Lower leg skin (tissue), 4 donors: ENCODE measurements around the gene SCAMP5. TPM values are rescaled to one million over a fixed set of nuclear protein-coding genes. Genes with fewer than 3 reads are reported as not detected.

ENCODE experiments used
- DNase-seq, 2 donors: peaks; one replicate each; pipeline ENCODE4 v3.0.0-alpha.2; 2019; ENCODE audit warnings: low spot score in 2 of 2
- H3K4me3 ChIP-seq: fragments of 200-600 bp; sonication (generic); 2 replicates; pipeline ENCODE4 v1.5.1; 2017; ENCODE audit warnings: mild to moderate bottlenecking, low read depth; ENCODE audit not compliant: poor library complexity, severe bottlenecking
- POLR2A ChIP-seq, 2 donors: fragments of 450-650 bp; IDR thresholded peaks; one replicate each; pipeline ENCODE4 v1.6.1; 2016 to 2017; ENCODE audit warnings: antibody characterized with exemption in 2 of 2, mild to moderate bottlenecking in 1 of 2, moderate library complexity in 1 of 2
- WGBS, 2 donors: methylation state at CpG; one replicate each; pipeline ENCODE4 v1.1.5; 2018; 5-methylcytosine and 5-hydroxymethylcytosine counted together
- intact Hi-C: fragments of 100-400 bp; cut with DNase I; formaldehyde crosslinking; loops from one replicate; pipeline ENCODE4 v1.15.0; 2023; ENCODE audit warnings: low total_unique reads
- total RNA-seq, 4 donors: library from RNA; depleted of rRNA; stranded (reverse); fragments of >200 nt; gene quantifications; one replicate each; pipeline ENCODE4 v1.1.0, GENCODE V29; 2016
- TF ChIP-seq, protein P1 (sequence below), 3 donors: fragments of 450-650 bp; IDR thresholded peaks; one replicate each; pipeline ENCODE4 v1.5.1; 2016; ENCODE audit warnings: antibody characterized with exemption in 3 of 3, mild to moderate bottlenecking in 3 of 3, moderate library complexity in 2 of 3

SCAMP5 gene
- total RNA-seq, 4 donors from 2014 or later: 0.46 to 5.4 (median 1.2) TPM

DNA sequence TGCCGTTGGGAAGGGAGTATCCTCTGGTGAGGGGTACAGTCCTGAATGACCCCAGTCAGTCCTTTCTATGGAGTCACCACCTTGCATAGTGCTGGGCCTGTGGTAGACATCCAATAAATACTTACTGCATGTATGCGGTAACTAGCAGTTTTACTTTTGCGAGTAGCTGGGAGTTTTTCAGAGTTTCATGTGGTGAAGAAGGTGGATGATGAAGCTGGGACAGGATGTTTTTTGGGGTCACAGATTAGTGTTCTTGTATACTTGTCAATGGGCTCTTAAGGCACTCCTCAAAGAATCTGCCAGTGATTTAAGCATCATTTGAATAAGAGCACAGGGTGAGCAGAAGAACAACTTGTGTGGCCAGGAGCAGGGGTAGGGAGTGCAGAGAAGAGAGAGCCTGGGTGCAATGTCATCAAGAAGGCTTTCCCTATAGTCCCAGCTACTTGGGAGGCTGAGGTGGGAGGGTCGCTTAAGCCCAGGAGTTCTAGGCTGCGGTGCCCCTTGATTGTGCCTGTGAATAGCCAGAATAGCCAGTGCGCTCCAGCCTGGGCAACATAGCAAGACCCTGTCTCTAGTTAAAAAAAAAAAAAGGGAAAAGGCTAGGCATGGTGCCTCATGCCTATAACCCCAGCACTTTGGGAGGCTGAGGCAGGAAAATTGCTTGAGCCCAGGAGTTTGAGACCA, 50.1 kb downstream of the SCAMP5 start:
- H3K4me3 ChIP-seq: no peak overlapping the region
- TF ChIP-seq, protein P1, sequence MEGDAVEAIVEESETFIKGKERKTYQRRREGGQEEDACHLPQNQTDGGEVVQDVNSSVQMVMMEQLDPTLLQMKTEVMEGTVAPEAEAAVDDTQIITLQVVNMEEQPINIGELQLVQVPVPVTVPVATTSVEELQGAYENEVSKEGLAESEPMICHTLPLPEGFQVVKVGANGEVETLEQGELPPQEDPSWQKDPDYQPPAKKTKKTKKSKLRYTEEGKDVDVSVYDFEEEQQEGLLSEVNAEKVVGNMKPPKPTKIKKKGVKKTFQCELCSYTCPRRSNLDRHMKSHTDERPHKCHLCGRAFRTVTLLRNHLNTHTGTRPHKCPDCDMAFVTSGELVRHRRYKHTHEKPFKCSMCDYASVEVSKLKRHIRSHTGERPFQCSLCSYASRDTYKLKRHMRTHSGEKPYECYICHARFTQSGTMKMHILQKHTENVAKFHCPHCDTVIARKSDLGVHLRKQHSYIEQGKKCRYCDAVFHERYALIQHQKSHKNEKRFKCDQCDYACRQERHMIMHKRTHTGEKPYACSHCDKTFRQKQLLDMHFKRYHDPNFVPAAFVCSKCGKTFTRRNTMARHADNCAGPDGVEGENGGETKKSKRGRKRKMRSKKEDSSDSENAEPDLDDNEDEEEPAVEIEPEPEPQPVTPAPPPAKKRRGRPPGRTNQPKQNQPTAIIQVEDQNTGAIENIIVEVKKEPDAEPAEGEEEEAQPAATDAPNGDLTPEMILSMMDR (IDR thresholded peaks at IDR 0.05): no peak
- no peak for TF ChIP-seq POLR2A (IDR thresholded peaks at IDR 0.05)
- intact Hi-C loops: no loop called here
- DNase-seq: no peak
- 95% methylated on average over 6 of the region's 6 CpGs for WGBS, 2 donors

- no peak for DNase-seq
- 93 to 97% methylated on average over 3 to 10 of the region's 10 CpGs for WGBS, 2 donors
- H3K4me3 ChIP-seq: no peak overlapping the region
- TF ChIP-seq POLR2A (IDR thresholded peaks at IDR 0.05): no peak
- intact Hi-C loops: no loop called here
Observed at GRCh38 chr15:75048394-75048793, 53.0 kb downstream of the SCAMP5 start.

GRCh38 chr15:75049392-75049791, 54.0 kb downstream of the SCAMP5 start:
- WGBS, 2 donors: 54 to 58% methylated on average over 11 of the region's 11 CpGs
- TF ChIP-seq POLR2A (IDR thresholded peaks at IDR 0.05): no peak
- TF ChIP-seq, protein P1 (IDR thresholded peaks at IDR 0.05): no peak
- DNase-seq: no peak
- intact Hi-C loops: no loop called here
- no peak overlapping the region for H3K4me3 ChIP-seq

GRCh38 chr15:75050283-75050682, 54.9 kb downstream of the SCAMP5 start:
- no peak for DNase-seq
- no peak overlapping the region for H3K4me3 ChIP-seq
- TF ChIP-seq POLR2A (IDR thresholded peaks at IDR 0.05): no peak
- TF ChIP-seq, protein P1 (IDR thresholded peaks at IDR 0.05): no peak
- 92 to 100% methylated on average over 2 of the region's 2 CpGs for WGBS, 2 donors
- intact Hi-C loops: no loop called here

DNA sequence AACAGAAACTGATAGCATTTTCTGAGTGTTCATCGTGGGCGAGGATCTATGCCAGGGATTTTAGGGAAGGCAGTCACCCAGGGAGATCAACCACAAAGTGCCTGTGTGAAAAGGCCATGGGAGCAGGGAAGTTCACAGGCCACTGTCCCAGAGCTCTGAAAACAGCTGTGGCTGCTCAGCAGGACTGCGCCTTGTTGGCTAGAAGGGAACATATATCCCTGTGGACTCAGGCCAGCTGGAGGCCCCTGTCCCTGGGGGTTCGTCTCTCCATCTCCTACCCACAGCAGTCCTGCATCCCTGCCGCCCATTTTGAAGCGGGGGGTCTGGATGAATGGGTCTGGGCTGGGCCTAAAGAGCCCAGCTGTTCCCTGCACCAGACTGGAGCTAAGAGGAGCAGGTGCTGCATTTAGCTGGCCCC, 55.8 kb downstream of the SCAMP5 start:
- TF ChIP-seq POLR2A (IDR thresholded peaks at IDR 0.05): no peak
- TF ChIP-seq, protein P1 (IDR thresholded peaks at IDR 0.05): no peak
- no peak overlapping the region for H3K4me3 ChIP-seq
- 83 to 89% methylated on average over 6 of the region's 6 CpGs for WGBS, 2 donors
- DNase-seq: no peak
- intact Hi-C loops: no loop called here

DNA sequence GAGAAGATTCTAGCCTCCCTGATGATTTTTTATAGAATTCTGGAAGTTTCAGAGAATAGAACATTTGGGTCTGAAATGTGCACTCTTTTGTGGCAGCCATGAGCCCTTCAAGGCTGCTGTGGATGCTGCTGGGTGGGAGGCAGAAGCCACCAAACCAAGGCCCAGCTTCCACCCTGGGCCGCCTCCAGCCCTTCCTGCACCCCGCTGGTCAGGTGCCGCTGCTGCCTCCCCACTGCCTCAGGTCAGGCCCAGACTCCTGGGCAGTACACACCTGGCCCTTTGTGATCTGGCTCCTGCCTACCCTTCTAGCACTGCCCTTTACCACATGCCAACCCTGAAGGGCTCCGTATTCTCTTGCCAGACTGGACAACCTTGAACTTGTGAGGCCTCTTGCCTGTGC, 56.3 kb downstream of the SCAMP5 start:
- DNase-seq: no peak
- WGBS, 2 donors: 81 to 94% methylated on average over 4 of the region's 4 CpGs
- no peak for TF ChIP-seq POLR2A (IDR thresholded peaks at IDR 0.05)
- TF ChIP-seq, protein P1 (IDR thresholded peaks at IDR 0.05): no peak
- H3K4me3 ChIP-seq: no peak overlapping the region
- intact Hi-C loops: no loop called here
